ENCODE data around the gene EXOC7.

The EXOC7 gene

GRCh38 chr17:76121932-76122430 is 18.4 kb upstream of the EXOC7 start:
- no peak for DNase-seq (ENCODE audit: low read depth)

- DNase-seq (ENCODE audit: low read depth): no peak
Measured at GRCh38 chr17:76120658-76121008, 17.0 kb upstream of the EXOC7 start.

GRCh38 chr17:76119409-76120371 is 16.1 kb upstream of the EXOC7 start:
- no peak for DNase-seq (ENCODE audit: low read depth)

DNA sequence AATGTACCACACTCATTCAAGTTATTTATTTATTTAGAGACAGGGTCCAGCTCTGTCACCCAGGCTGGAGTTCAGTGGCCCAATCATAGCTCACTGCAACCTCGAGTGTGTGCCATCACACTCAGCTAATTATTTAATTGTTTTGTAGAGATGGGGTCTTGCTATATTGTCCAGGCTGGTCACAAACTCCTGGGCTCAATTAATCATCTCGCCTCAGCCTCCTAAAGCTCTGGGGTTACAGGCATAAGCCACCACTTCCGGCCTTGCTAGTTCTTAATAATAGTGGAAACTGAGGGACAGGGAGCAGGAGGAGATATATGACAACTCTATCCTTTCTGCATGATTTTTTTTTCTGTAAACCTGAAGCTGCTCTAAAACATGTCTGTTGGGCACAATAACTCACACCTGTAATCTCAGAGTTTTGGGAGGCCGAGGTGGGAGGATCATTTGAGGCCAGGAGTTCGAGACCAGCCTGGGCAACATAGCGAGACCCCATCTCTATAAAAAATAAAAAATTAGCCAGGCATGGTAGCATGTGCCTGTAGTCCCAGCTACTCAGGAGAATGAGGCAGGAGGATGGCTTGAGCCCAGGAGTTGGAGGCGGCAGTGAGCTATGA is 11.7 kb upstream of the EXOC7 start:
- no peak for DNase-seq (ENCODE audit: low read depth)

DNA sequence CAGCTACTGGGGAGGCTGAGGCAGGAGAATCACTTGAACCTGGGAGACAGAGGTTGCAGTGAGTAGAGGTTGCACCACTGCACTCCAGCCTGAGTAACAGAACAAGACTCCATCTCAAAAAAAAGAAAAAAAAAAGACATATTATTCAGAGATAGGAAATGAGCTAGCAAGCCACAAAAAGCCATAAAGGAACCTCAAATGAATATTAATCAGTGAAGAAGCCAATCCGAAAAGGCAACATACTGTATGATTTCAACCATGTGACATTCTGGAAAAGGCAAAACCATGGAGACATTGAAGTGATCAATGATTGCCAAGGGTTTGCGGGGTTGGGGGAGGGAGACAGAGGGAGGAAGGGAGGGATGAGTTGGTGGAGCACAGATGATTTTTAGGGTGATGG is 8.4 kb upstream of the EXOC7 start:
- no peak for DNase-seq (ENCODE audit: low read depth)

DNA sequence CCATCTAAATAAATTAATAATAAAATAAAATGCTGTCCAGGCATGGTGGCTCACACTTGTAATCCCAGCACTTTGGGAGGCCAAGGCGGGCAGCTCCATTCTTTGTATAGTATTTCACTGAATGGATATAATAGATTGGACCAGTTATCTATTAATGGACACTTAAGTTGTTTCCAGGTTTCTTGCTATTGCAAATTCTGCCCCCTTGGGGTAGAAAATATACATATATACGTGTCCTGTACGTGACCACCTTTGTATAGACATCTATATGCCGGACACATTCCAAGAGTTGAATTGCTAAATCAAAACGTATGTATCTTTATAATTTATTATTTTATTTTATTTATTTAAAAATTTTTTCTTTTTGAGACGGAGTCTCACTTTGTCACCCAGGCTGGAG is 3.9 kb upstream of the EXOC7 start:
- DNase-seq (ENCODE audit: low read depth): no peak

DNA sequence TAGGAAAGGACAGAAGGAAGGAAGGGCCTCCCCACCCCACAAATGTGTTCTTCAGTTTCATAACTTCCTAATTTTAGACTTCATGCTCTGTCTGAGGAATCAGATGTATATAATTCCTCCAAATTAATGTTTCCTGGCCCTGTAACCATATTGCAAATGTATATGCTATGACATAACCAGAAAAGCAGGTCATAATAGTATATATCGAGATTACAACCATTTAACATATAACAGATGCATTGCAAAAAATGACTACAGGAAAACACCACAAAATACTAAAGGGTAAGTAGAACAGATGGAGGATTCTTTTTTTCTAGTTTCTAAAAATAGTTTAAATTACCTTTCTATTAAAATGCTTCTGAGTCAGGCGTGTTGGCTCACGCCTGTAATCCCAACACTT is 3.1 kb upstream of the EXOC7 start:
- no peak for DNase-seq (ENCODE audit: low read depth)

- no peak for DNase-seq (ENCODE audit: low read depth)
Measured at GRCh38 chr17:76104896-76105231, 1.3 kb upstream of the EXOC7 start.

GRCh38 chr17:76104140-76104895 is 731 bp upstream of the EXOC7 start:
- no peak for DNase-seq (ENCODE audit: low read depth)

DNA sequence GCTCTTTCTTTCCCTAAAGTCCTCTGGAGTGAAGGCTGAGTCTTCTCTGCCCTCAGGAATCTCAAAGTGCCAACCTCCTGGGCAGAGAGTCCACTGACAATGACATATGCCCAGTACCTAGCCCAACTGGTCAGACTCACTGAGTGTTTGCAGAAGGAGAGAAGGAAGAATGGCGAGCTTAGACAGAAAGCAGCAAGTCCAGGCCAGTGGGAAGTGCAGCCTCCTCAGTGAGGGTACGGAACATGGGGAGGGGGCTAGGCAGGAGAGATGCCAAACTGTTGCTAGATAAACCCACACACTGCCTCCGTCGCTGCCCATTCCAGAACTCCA is 678 bp downstream of the EXOC7 start:
- no peak for DNase-seq (ENCODE audit: low read depth)

DNA sequence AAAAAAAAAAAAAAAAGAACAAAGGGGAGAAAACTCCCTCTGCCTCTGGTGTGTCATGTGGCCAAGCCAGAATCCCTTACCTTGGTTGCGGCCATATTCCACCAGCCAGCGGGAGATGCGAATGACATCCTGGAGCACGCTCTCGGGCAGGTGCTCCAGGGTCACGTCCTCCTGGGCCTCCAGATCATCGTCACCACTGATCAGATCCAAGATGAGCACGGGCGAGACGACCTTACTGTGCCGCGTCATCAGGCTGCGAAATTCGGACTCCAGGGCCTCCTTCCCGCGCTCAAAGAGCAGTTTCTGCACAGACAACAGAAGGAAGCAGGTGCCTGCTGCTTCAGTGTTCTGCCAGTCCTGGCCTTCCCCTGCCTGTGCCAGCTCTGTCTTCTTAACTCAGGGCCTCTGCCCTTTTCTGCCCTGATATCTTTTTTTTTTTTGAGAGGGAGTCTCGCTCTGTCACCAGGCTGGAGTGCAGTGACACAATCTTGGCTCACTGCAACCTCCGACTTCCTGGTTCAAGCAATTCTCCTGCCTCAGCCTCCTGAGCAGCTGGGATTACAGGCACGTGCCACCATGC is 5.8 kb downstream of the EXOC7 start:
- DNase-seq (ENCODE audit: low read depth): no peak

DNA sequence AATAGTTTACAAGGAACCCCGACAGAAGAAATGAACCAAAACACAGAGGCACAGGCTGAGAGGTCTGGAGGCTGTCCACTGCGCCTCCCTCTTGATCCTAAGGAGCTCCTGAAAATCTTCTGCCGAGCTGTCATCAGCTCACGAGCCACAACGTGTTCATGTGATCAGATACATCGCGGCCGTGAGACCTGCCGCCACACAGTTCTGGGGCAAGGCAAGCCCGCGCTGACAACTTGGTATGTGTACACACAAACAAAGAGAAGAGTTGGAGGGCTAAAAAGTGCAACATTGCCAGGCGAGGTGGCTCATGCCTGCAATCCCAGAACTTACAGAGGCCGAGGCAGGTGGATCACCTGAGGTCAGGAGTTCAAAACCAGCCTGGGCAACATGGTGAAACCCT is 7.6 kb downstream of the EXOC7 start:
- DNase-seq (ENCODE audit: low read depth): no peak

GRCh38 chr17:76094046-76094445 is 9.5 kb downstream of the EXOC7 start:
- DNase-seq (ENCODE audit: low read depth): no peak

DNA sequence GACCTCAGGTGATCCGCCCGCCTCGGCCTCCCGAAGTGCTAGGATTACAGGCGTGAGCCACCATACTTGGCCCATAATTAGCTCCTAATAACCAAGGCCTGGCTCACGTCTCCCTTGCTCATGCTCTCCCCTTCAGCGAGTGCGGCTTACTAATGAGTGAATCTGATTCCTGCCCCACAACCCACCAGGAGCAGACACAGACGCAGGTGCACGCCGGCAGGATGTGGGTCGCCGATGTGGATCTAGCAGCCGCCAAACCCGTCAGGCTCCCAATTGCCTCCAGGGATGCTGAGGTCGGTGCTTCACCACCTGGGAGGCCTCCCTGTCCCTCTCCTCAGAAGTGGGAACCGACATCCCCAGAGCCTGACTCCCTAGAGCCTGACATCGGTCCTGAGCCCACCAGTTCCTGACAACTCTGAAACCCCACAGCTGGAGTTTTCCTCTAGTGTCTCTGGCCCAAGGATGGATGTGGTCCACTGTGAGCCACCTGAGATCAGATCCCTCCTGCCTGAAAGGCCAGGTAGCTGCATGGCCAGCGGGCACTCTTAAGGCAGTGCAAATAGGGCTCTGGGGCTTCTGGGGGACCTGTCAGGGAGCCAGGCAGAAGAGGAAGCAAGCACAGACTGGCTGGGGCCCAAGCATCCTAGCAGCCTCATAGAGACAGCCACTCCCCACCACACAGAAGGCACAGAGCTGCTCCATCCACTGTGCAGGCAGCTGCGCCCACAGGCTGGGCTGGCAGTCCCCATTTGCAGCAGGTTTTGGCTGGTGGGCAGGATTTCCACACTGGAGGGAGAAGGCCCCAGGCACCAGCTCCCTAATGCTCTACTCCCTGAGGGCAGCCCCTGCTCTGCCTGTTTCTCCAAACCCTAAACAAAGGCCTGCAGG is 10.8 kb downstream of the EXOC7 start:
- no peak for DNase-seq (ENCODE audit: low read depth)

GRCh38 chr17:76091526-76092286 is 11.9 kb downstream of the EXOC7 start:
- no peak for DNase-seq (ENCODE audit: low read depth)

DNA sequence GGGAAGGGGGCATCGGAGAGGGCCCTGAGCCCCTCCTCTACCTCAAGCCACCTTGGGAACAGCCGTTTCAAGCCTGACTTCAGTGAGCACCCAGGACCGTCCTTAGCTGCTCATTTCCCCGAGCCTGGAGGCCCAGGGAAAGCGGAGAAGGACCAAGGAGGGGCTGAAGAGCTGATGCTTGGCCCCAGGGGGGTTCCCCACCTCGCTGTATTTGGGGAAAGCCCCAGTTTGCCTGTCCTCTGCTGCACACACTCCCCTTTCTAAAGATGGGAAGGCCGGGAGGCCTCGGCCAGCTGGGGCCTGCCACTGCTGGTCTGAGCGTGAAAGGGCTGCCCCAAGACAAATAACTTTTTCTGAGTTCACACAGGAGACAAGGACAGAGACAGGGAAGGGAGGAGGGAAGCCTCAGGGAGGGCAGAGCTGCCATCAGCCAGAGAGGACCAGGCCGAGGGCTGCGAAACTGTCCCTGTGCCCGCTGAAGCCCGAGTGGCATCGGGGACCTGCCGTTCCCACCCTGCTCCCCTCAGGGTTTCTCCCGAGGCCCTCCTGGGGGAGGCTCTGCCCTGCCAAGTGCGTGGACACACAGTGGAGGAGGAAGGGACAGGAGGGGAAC is 13.0 kb downstream of the EXOC7 start:
- DNase-seq (ENCODE audit: low read depth): no peak

GRCh38 chr17:76089680-76090516 is 13.7 kb downstream of the EXOC7 start:
- no peak for DNase-seq (ENCODE audit: low read depth)

- DNase-seq (ENCODE audit: low read depth): no peak
Measured at GRCh38 chr17:76088868-76089576, 14.6 kb downstream of the EXOC7 start.

Data from HS-27A (cell line).